Stimulated activated naive CD8-positive, alpha-beta T cell treated with anti-CD3 and anti-CD28 coated beads, Interleukin-15, Interleukin-2, amounts not matched to agents 100 U/mL and 50 U/mL, for 24 hours (primary cell): ENCODE results near the gene SERPINB12.

Source experiments
- ATAC-seq: fragments of 150-1000 bp; cut with Tn5 transposase; one replicate; pipeline ENCODE4 v1.10.0; 2021
- DNase-seq: peaks from one replicate; pipeline ENCODE4 v3.0.0; 2021

The SERPINB12 gene

GRCh38 chr18:63550068-63550467 is 7.9 kb downstream of the SERPINB12 start:
- no peak for ATAC-seq
- DNase-seq = no peak

GRCh38 chr18:63551769-63552168 is 9.6 kb downstream of the SERPINB12 start:
- ATAC-seq (no peak), DNase-seq (no peak)

- DNase-seq = no peak
- no peak for ATAC-seq
Measured at GRCh38 chr18:63552581-63552980, 10.4 kb downstream of the SERPINB12 start.

- ATAC-seq = no peak
- DNase-seq = no peak
Measured at GRCh38 chr18:63553081-63553480, 10.9 kb downstream of the SERPINB12 start.

GRCh38 chr18:63559567-63560491 is 17.7 kb downstream of the SERPINB12 start:
- ATAC-seq = no peak

GRCh38 chr18:63562284-63562683 is 20.1 kb downstream of the SERPINB12 start:
- no peak for DNase-seq
- no peak for ATAC-seq

More at GRCh38 chr18:63559567-63560491, 17.7 kb downstream of the SERPINB12 start:
- DNase-seq = no peak

GRCh38 chr18:63564021-63564420 is 21.9 kb downstream of the SERPINB12 start:
- no peak for DNase-seq
- no peak for ATAC-seq

- no peak for ATAC-seq
- no peak for DNase-seq
Measured at GRCh38 chr18:63564561-63564960, 22.4 kb downstream of the SERPINB12 start.

- no peak for ATAC-seq
- no peak for DNase-seq
Measured at GRCh38 chr18:63567276-63567675, 25.1 kb downstream of the SERPINB12 start.

GRCh38 chr18:63567825-63568224 is 25.7 kb downstream of the SERPINB12 start:
- DNase-seq (no peak), ATAC-seq (no peak)

GRCh38 chr18:63570721-63571120 is 28.6 kb downstream of the SERPINB12 start:
- ATAC-seq = no peak
- DNase-seq = no peak

GRCh38 chr18:63575681-63576080 is 33.5 kb downstream of the SERPINB12 start:
- no peak for ATAC-seq

GRCh38 chr18:63578357-63578958 is 36.3 kb downstream of the SERPINB12 start:
- ATAC-seq (no peak), DNase-seq (peak; percentile 6)

More at GRCh38 chr18:63575681-63576080, 33.5 kb downstream of the SERPINB12 start:
- DNase-seq = no peak

- no peak for ATAC-seq
Measured at GRCh38 chr18:63579616-63580015, 37.4 kb downstream of the SERPINB12 start.

GRCh38 chr18:63585988-63586387 is 43.8 kb downstream of the SERPINB12 start:
- ATAC-seq (no peak), DNase-seq (no peak)

More at GRCh38 chr18:63579616-63580015, 37.4 kb downstream of the SERPINB12 start:
- no peak for DNase-seq

GRCh38 chr18:63586431-63586830 is 44.3 kb downstream of the SERPINB12 start:
- DNase-seq (no peak), ATAC-seq (no peak)

- ATAC-seq = no peak
- no peak for DNase-seq
Measured at GRCh38 chr18:63586966-63587365, 44.8 kb downstream of the SERPINB12 start, which contains the start of gene SERPINB13. Gene SERPINB13 (plus strand): TSS chr18:63587343. CDS start chr18:63588668, 1,325 bp downstream.

GRCh38 chr18:63588909-63589308 is 46.7 kb downstream of the SERPINB12 start:
- DNase-seq (no peak), ATAC-seq (no peak)

- DNase-seq = no peak
- no peak for ATAC-seq
Measured at GRCh38 chr18:63590373-63590772, 48.2 kb downstream of the SERPINB12 start.

- no peak for ATAC-seq
- DNase-seq = no peak
Measured at GRCh38 chr18:63590966-63591695, 49.0 kb downstream of the SERPINB12 start.

GRCh38 chr18:63591725-63592124 is 49.6 kb downstream of the SERPINB12 start:
- DNase-seq = no peak
- ATAC-seq = no peak

- DNase-seq = no peak
- no peak for ATAC-seq
Measured at GRCh38 chr18:63592471-63592870, 50.3 kb downstream of the SERPINB12 start.

- ATAC-seq (no peak), DNase-seq (no peak)
Measured at GRCh38 chr18:63596964-63597363, 54.8 kb downstream of the SERPINB12 start.
